GM12878 (cell line): ENCODE data around the gene RAPGEF1. TPM values are rescaled to one million over a fixed set of nuclear protein-coding genes. Genes with fewer than 3 reads are reported as not detected.

Experiments
- ATAC-seq: fragments of 200-7000 bp; cut with Tn5 transposase; 3 replicates; pipeline ENCODE4 v1.9.1; 2020; ENCODE audit warnings: mild to moderate bottlenecking, moderate library complexity
- BruUV-seq: library from RNA; stranded (reverse); fragments of 400-500 nt; replicated peaks from 2 replicates; lab custom pipeline; 2021; lab: Mats Ljungman, UMichigan
- CTCF ChIA-PET: fragments of 300-600 bp; sonication (Branson Sonifier 250); formaldehyde crosslinking; extraction: SDS; loops from one replicate; lab custom pipeline; 2021; ENCODE audit warnings: inconsistent platforms; lab: Yijun Ruan, JAX
- POLR2A ChIA-PET: fragments of 350-600 bp; formaldehyde crosslinking; extraction: SDS; loops from one replicate; lab custom pipeline; 2021; ENCODE audit warnings: inconsistent platforms; lab: Charles Lee
- RAD21 ChIA-PET: fragments of 300-600 bp; sonication (Branson Sonifier 250); formaldehyde crosslinking; loops from one replicate; lab custom pipeline; 2023; ENCODE audit warnings: antibody characterized with exemption; ENCODE audit not compliant: unreplicated experiment; lab: Charles Lee
- SMC1A ChIA-PET: fragments of 300-600 bp; sonication (Branson Sonifier 250); formaldehyde crosslinking; loops from one replicate; lab custom pipeline; 2023; ENCODE audit not compliant: unreplicated experiment, uncharacterized antibody; lab: Charles Lee
- DNase-seq: peaks from one replicate; pipeline ENCODE4 v3.0.0-alpha.2; 2011; ENCODE audit warnings: low read depth, low spot score
- FAIRE-seq: peaks from 3 replicates; lab custom pipeline; 2011; peaks lifted over from hg19 to GRCh38; lab: Jason Lieb, UNC
- H2AFZ ChIP-seq: 2 replicates; pipeline ENCODE4 v1.6.0; 2011; ENCODE audit warnings: low read depth, low read length, control low read depth; ENCODE audit not compliant: control insufficient read depth
- H3K27ac ChIP-seq: 2 replicates; pipeline ENCODE4 v1.5.1; 2011; ENCODE audit warnings: control low read depth; ENCODE audit not compliant: control insufficient read depth, insufficient read depth
- H3K27me3 ChIP-seq, 2 experiments: replicated peaks in 1 of 2; 2 replicates each; pipeline versions ENCODE4 v1.6.0 to v1.6.1; 2011; ENCODE audit warnings: low read length in 1 of 2; ENCODE audit not compliant: control insufficient read depth in 2 of 2, insufficient read depth in 2 of 2
- H3K36me3 ChIP-seq, 2 experiments: 2 replicates each; pipeline ENCODE4 v1.5.1; 2011; ENCODE audit warnings: low read length in 1 of 2; ENCODE audit not compliant: control insufficient read depth in 2 of 2, insufficient read depth in 2 of 2
- H3K4me1 ChIP-seq: 2 replicates; pipeline ENCODE4 v1.6.1; 2011; ENCODE audit warnings: mild to moderate bottlenecking, low read length, moderate library complexity, mixed read lengths; ENCODE audit not compliant: control insufficient read depth, insufficient read depth
- H3K4me2 ChIP-seq: 2 replicates; pipeline ENCODE4 v1.6.0; 2011; ENCODE audit warnings: control low read depth; ENCODE audit not compliant: control insufficient read depth, insufficient read depth
- H3K4me3 ChIP-seq: fragments of 200-600 bp; sonication (generic); 2 replicates; pipeline ENCODE4 v1.5.1; 2016
- H3K79me2 ChIP-seq: 2 replicates; pipeline ENCODE4 v1.6.0; 2011; ENCODE audit warnings: low read length; ENCODE audit not compliant: control insufficient read depth, insufficient read depth
- H3K9ac ChIP-seq: 2 replicates; pipeline ENCODE4 v1.8.0; 2011; ENCODE audit warnings: low read length, control low read depth, mixed read lengths; ENCODE audit not compliant: control insufficient read depth, insufficient read depth
- H3K9me3 ChIP-seq: replicated peaks from 3 replicates; pipeline ENCODE4 v1.5.1; 2011; ENCODE audit warnings: mild to moderate bottlenecking, low read length; ENCODE audit not compliant: control insufficient read depth, insufficient read depth
- H4K20me1 ChIP-seq: 2 replicates; pipeline ENCODE4 v1.6.0; 2011; ENCODE audit not compliant: control insufficient read depth, insufficient read depth
- HDGF ChIP-seq: fragments of 450-650 bp; IDR thresholded peaks from 2 replicates; pipeline ENCODE4 v1.6.1; 2016; ENCODE audit warnings: antibody characterized with exemption
- IRF5 ChIP-seq: fragments of 450-650 bp; IDR thresholded peaks from 2 replicates; pipeline ENCODE4 v1.6.1; 2017; ENCODE audit warnings: borderline replicate concordance
- LARP7 ChIP-seq: fragments of 450-650 bp; IDR thresholded peaks from 2 replicates; pipeline ENCODE4 v1.6.1; 2017; ENCODE audit warnings: mild to moderate bottlenecking
- PAX5 ChIP-seq: IDR thresholded peaks from 2 replicates; pipeline ENCODE4 v1.6.1; 2011; ENCODE audit warnings: low read depth, low read length, borderline replicate concordance
- PAX8 ChIP-seq: fragments of 450-650 bp; IDR thresholded peaks from 2 replicates; pipeline ENCODE4 v1.6.1; 2017; ENCODE audit warnings: mild to moderate bottlenecking, moderate library complexity
- RFX5 ChIP-seq: IDR thresholded peaks from 2 replicates; pipeline ENCODE4 v1.6.1; 2011; ENCODE audit warnings: low read depth, low read length, improper control_type of control experiment
- SIX5 ChIP-seq: IDR thresholded peaks from 2 replicates; pipeline ENCODE4 v1.6.1; 2011; ENCODE audit warnings: mild to moderate bottlenecking, low read depth, low read length, moderate library complexity; ENCODE audit not compliant: severe bottlenecking
- SPI1 ChIP-seq: IDR thresholded peaks from 2 replicates; pipeline ENCODE4 v1.6.1; 2011; ENCODE audit warnings: low read depth, mild to moderate bottlenecking, low read length, moderate library complexity, borderline replicate concordance; ENCODE audit not compliant: insufficient read depth
- SUZ12 ChIP-seq: fragments of 200-600 bp; sonication (generic); IDR thresholded peaks from one replicate; pipeline ENCODE4 v1.6.1; 2018; ENCODE audit warnings: antibody characterized with exemption, mild to moderate bottlenecking; ENCODE audit not compliant: unreplicated experiment
- YY1 ChIP-seq: IDR thresholded peaks from 2 replicates; pipeline ENCODE4 v1.6.1; 2011; ENCODE audit warnings: low read depth, mild to moderate bottlenecking, low read length
- ZBTB4 ChIP-seq: fragments of 450-650 bp; formaldehyde crosslinking; IDR thresholded peaks from 2 replicates; pipeline ENCODE4 v1.4.0; 2022; ENCODE audit warnings: mild to moderate bottlenecking, moderate library complexity
- ZNF217 ChIP-seq: fragments of 450-650 bp; IDR thresholded peaks from 2 replicates; pipeline ENCODE4 v1.6.1; 2017; ENCODE audit warnings: antibody characterized with exemption, mild to moderate bottlenecking
- ZNF622 ChIP-seq: fragments of 450-650 bp; IDR thresholded peaks from 2 replicates; pipeline ENCODE4 v1.6.1; 2017; ENCODE audit warnings: mild to moderate bottlenecking, inconsistent platforms
- WGBS: methylation state at CpG from one replicate; pipeline ENCODE4 v1.1.6; 2016; ENCODE audit warnings: low lambda C conversion rate; ENCODE audit not compliant: insufficient replicate concordance, insufficient coverage; ENCODE audit errors: missing lambda C conversion rate; 5-methylcytosine and 5-hydroxymethylcytosine counted together
- in situ Hi-C: fragments of 300-500 bp; cut with MboI; formaldehyde crosslinking; loops from 9 replicates; pipeline ENCODE4 v1.14.3; 2018; ENCODE audit warnings: mixed read lengths
- intact Hi-C: fragments of 100-400 bp; cut with micrococcal nuclease; formaldehyde crosslinking; loops from one replicate; pipeline ENCODE4 v1.14.2; 2022; ENCODE audit not compliant: unreplicated experiment
- polyA plus RNA-seq, 11 experiments: library from polyadenylated mRNA; depleted of rRNA in 4 of 11; unstranded in 6 of 11; stranded (reverse) in 5 of 11; fragments of >200 nt; fragmentation: Nextera tagmentation in 4 of 11; fragmentation: Illumina TruSeq in 1 of 11; extraction: Ambion mirVana in 4 of 11; extraction: Trizol in 1 of 11; gene quantifications; 1 replicate in 1 of 11; 2 replicates in 10 of 11; pipeline versions ENCODE4 v1.2.1 to v1.2.3, GENCODE V29; 2011 to 2016; ENCODE audit warnings: inconsistent platforms in 2 of 11, missing spikeins in 2 of 11, low read depth in 1 of 11
- total RNA-seq, 4 experiments: library from RNA; depleted of rRNA in 3 of 4; stranded (reverse); fragments of >200 nt in 3 of 4; fragmentation: Illumina TruSeq in 1 of 4; extraction: Trizol in 1 of 4; gene quantifications; 2 replicates each; pipeline versions ENCODE4 v1.2.1 to v1.2.3, GENCODE V29; 2013 to 2021
- TF ChIP-seq, protein P1 (sequence below): IDR thresholded peaks from 2 replicates; pipeline ENCODE4 v1.6.1; 2011; ENCODE audit warnings: borderline replicate concordance, low read depth, mild to moderate bottlenecking, moderate library complexity, mixed read lengths, low read length; ENCODE audit not compliant: insufficient read depth; ENCODE audit errors: extremely low read length

The RAPGEF1 gene
- total and polyA plus RNA-seq, 10 of the 15 experiments (the other 5 are each of a cell fraction or from before 2014, with no cell fraction given): 0.42 to 113 (median 45.9) TPM

DNA sequence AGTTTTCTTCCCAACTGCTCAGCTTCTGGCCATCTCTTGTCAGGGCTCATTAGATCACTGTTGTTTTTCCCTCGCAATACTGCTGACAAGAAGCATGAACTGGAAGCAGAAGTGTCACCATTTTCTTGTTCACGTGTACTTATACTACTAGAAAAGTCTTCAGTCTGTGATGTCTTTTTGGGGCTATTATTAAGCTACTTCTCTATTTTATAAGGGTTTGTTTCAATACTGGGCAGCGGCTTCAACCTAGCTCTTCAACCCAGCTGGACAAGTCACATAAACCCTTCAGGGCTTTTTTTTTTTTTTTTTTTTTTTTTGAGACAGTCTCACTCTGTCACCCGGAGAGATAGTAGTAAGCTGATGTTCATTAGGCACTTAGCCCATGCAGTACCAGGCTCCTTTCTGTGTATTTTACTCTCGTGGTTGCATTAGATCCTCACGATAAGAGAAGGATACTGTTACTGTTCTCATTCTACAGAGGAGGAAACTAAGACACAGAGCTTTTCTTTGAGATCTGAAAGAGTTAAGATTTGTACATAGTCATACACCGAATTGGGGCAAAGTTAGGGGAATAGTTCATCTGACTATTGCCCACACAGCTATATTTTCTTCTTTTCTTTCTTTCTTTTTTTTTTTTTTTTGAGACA, 20.5 kb downstream of the RAPGEF1 start:
- DNase-seq (no peak), FAIRE-seq (no peak), ATAC-seq (peak; percentile 69)
- SMC1A ChIA-PET: interaction anchor here (0.6 to 21.2 kb wide), 16 partner anchors 9 to 127 kb away, joined by 3 to 416 read pairs (median 4); no protein-coding TSS in a partner anchor
- H3K4me2 ChIP-seq: peak overlapping the region; percentile 57
- peak overlapping the region; percentile 17; the same call in 1 of the 2 replicates for H3K9ac ChIP-seq
- peaks cover 13 to 14% of the 10 kb centered on the region in 2 experiments for H3K36me3 ChIP-seq
- 8% methylated on average over 7 of the region's 7 CpGs for WGBS
- RAD21 ChIA-PET: interaction anchor here (0.6 to 4.6 kb wide), 17 partner anchors 9 to 244 kb away, joined by 3 to 46 read pairs (median 5); partner anchors contain the start of gene RAPGEF1
- no peaks in the 10 kb centered on the region for H3K9me3 ChIP-seq
- H2AFZ ChIP-seq: no peak overlapping the region; the same call in 1 of the 2 replicates
- BruUV-seq: no TSS peak
- no peaks in the 10 kb centered on the region for H4K20me1 ChIP-seq
- POLR2A ChIA-PET: interaction anchor here (0.6 to 2.5 kb wide), 14 partner anchors 9 to 134 kb away, joined by 3 to 34 read pairs (median 6); no protein-coding TSS in a partner anchor
- no peak overlapping the region for H3K4me3 ChIP-seq
- H3K4me1 ChIP-seq: peaks cover 43% of the 10 kb centered on the region
- CTCF ChIA-PET: interaction anchor here (0.6 to 1.6 kb wide), 7 partner anchors 9 to 48 kb away, joined by 3 to 11 read pairs (median 4); no protein-coding TSS in a partner anchor
- H3K27ac ChIP-seq: peak overlapping the region; percentile 87
- in situ Hi-C loops: loop anchor here (25.0 kb wide), 1 partner anchor 1682 kb away; the partner anchor contains the start of gene FNBP1
- H3K79me2 ChIP-seq: peaks cover 88% of the 10 kb centered on the region
- intact Hi-C loops: no loop called here
- no peaks in the 10 kb centered on the region for H3K27me3 ChIP-seq
- no peak for TF ChIP-seq SIX5
- no peak for TF ChIP-seq LARP7
- no peak for TF ChIP-seq ZNF622
- TF ChIP-seq SUZ12: no peak
- TF ChIP-seq PAX5: no peak
- TF ChIP-seq SPI1: peak; percentile 40; the same call in 1 of the 2 replicates
- peak; percentile 69; the same call in 1 of the 2 replicates for TF ChIP-seq ZBTB4 (CRISPR knock-in tag)
- TF ChIP-seq PAX8: no peak
- no peak for TF ChIP-seq IRF5
- peak; percentile 31; the same call in 1 of the 2 replicates for TF ChIP-seq YY1
- TF ChIP-seq ZNF217: no peak
- TF ChIP-seq, protein P1, sequence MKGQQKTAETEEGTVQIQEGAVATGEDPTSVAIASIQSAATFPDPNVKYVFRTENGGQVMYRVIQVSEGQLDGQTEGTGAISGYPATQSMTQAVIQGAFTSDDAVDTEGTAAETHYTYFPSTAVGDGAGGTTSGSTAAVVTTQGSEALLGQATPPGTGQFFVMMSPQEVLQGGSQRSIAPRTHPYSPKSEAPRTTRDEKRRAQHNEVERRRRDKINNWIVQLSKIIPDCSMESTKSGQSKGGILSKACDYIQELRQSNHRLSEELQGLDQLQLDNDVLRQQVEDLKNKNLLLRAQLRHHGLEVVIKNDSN: no peak
- TF ChIP-seq HDGF: no peak
- no peak for TF ChIP-seq RFX5
